Measurements from ENCODE around the gene SHF.
A peak's percentile ranks its signal among the peaks of the same experiment; 100 is the strongest.

SHF gene

GRCh38 chr15:45121706-45122417 lies 65.9 kb downstream of the SHF start:
- no peak for DNase-seq

DNA sequence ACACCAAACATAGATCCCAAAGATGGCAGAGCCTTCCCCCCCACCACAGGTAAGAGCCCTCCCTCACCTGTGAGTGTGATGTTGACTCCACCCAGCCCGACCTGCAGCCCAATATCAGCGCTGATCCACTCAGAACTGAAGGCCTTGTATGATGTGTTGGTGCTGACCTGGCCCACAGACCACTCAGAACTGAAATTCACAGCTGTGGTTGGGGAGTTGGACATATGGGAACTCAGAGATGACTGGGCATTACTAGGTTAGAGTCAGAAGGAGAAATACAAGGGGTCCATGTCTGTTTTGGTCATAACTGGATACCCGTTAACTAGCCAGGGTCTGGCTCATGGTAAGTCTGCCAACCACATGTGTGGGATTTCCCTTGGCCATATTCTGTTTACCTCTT lies 66.7 kb downstream of the SHF start:
- no peak for DNase-seq

GRCh38 chr15:45120081-45120972 lies 67.4 kb downstream of the SHF start:
- no peak for DNase-seq

GRCh38 chr15:45118996-45119395 lies 68.8 kb downstream of the SHF start:
- DNase-seq, result no peak

- peak; percentile 85 to 87 for DNase-seq
Measured at GRCh38 chr15:45118131-45118588, 69.6 kb downstream of the SHF start.

- DNase-seq, result no peak
Measured at GRCh38 chr15:45117308-45118130, 70.2 kb downstream of the SHF start.

Measured in CD4-positive, alpha-beta T cell treated with Interleukin-4 for 1 hour (primary cell).